Fibroblast of pulmonary artery (primary cell): ENCODE data around the gene CYTH2.
"Not testable (repeated sequence)": the region's sequence is repeated elsewhere in the genome, so short reads cannot be mapped to it uniquely, and the experiment has no call there.

Source experiments
- DNase-seq: peaks from one replicate; pipeline ENCODE4 v3.0.0-alpha.2; 2010; ENCODE audit warnings: low read depth
- H3K4me3 ChIP-seq: replicated peaks from 2 replicates; pipeline ENCODE4 v1.5.1; 2011; ENCODE audit warnings: low read depth, mild to moderate bottlenecking, control low read depth, low read length, moderate library complexity
- TF ChIP-seq, protein P1 (sequence below): IDR thresholded peaks from 2 replicates; pipeline ENCODE4 v1.5.1; 2011; ENCODE audit warnings: mild to moderate bottlenecking, control low read depth, low read length, inconsistent platforms; ENCODE audit errors: missing control alignments

CYTH2 gene

GRCh38 chr19:48480558-48481500 lies 11.7 kb downstream of the CYTH2 start:
- no peak for DNase-seq
- TF ChIP-seq, protein P1, sequence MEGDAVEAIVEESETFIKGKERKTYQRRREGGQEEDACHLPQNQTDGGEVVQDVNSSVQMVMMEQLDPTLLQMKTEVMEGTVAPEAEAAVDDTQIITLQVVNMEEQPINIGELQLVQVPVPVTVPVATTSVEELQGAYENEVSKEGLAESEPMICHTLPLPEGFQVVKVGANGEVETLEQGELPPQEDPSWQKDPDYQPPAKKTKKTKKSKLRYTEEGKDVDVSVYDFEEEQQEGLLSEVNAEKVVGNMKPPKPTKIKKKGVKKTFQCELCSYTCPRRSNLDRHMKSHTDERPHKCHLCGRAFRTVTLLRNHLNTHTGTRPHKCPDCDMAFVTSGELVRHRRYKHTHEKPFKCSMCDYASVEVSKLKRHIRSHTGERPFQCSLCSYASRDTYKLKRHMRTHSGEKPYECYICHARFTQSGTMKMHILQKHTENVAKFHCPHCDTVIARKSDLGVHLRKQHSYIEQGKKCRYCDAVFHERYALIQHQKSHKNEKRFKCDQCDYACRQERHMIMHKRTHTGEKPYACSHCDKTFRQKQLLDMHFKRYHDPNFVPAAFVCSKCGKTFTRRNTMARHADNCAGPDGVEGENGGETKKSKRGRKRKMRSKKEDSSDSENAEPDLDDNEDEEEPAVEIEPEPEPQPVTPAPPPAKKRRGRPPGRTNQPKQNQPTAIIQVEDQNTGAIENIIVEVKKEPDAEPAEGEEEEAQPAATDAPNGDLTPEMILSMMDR: no peak
- H3K4me3 ChIP-seq: peak overlapping the region; percentile 27

GRCh38 chr19:48481846-48482639 lies 12.9 kb downstream of the CYTH2 start:
- no peak for DNase-seq
- TF ChIP-seq, protein P1: no peak
- no peak overlapping the region for H3K4me3 ChIP-seq

DNA sequence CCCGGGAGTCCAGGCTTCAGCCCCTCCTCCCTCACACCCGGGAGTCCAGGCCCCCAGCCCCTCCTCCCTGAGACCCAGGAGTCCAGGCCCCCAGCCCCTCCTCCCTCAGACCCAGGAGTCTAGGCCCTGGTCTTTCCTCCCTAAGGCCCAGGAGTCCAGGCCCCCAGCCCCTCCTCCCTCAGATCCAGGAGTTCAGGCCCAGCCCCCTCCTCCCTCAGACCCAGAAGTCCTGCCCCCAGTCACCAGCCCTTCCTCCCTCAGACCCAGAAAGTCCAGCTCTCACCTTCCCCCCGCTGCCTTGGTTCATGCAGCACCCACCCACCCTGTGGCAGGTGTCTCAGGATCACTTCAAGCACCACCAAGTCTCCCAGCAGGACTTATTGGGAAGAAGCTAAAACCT lies 14.1 kb downstream of the CYTH2 start:
- H3K4me3 ChIP-seq: no peak overlapping the region
- no peak for DNase-seq
- TF ChIP-seq, protein P1: no peak

- no peak for DNase-seq
- TF ChIP-seq, protein P1: no peak
- H3K4me3 ChIP-seq: no peak overlapping the region
Observed at GRCh38 chr19:48484247-48484893, 15.2 kb downstream of the CYTH2 start.

DNA sequence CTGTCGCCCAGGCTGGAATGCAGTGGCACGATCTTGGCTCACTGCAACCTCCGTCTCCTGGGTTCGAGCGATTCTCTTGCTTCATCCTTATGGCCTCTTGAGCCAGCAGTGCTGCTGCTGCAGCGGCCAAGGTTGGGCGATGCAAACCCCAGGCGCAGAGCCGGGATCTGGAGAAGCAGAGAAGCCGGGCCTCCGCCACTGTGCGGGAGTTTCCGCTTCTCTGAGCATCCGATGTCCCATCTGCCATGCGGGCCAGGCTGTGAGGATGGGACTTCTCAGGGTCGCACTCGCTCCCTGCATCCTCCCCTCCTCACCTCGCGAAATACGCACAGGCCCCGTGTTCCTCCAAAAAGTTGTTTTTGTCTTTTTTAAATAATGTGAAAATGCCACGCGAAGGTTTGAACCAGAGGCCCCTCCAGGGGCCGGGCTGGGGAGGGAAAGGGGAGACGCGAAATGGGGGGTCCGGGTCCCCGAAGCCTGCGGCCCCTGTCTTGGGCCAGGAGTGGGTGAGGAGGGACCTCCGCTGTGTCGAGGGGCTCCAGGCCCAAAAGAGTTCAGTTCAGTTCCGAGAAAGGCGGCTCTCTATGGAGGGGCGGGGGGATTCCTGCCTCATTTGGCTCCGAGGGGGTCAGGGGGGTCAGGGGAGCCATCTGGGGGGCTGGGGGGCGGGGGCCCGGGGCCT lies 15.9 kb downstream of the CYTH2 start:
- TF ChIP-seq, protein P1: no peak
- DNase-seq: no peak
- no peak overlapping the region for H3K4me3 ChIP-seq

- H3K4me3 ChIP-seq, DNase-seq: not testable (repeated sequence)
Observed at GRCh38 chr19:48486706-48487105, 17.5 kb downstream of the CYTH2 start.
